HCT116 (cell line): ENCODE measurements around the gene GRM5.
"Not testable (repeated sequence)": the region's sequence is repeated elsewhere in the genome, so short reads cannot be mapped to it uniquely, and the experiment has no call there.

Source experiments
- EZH2 ChIP-seq: fragments of 200-600 bp; sonication (generic); IDR thresholded peaks from 2 replicates; pipeline ENCODE4 v1.6.1; 2017; ENCODE audit warnings: antibody characterized with exemption, mixed run types
- EZH2phosphoT487 ChIP-seq: fragments of 200-600 bp; IDR thresholded peaks from 2 replicates; pipeline ENCODE4 v1.6.1; 2018; ENCODE audit warnings: antibody characterized with exemption, borderline replicate concordance
- FOSL1 ChIP-seq: IDR thresholded peaks from 2 replicates; pipeline ENCODE4 v1.6.1; 2012; ENCODE audit warnings: low read depth
- JUND ChIP-seq: IDR thresholded peaks from 2 replicates; pipeline ENCODE4 v1.6.1; 2012
- POLR2A ChIP-seq: IDR thresholded peaks from 2 replicates; pipeline ENCODE4 v1.7.0; 2011; ENCODE audit warnings: borderline replicate concordance; ENCODE audit not compliant: insufficient read depth, insufficient read length; ENCODE audit errors: extremely low read depth
- RAD21 ChIP-seq: IDR thresholded peaks from 2 replicates; pipeline ENCODE4 v1.6.1; 2012; ENCODE audit warnings: low read depth, mild to moderate bottlenecking
- TCF7L2 ChIP-seq: IDR thresholded peaks from 2 replicates; pipeline ENCODE4 v1.7.0; 2011; ENCODE audit warnings: borderline replicate concordance, inconsistent platforms; ENCODE audit not compliant: insufficient read depth, insufficient read length; ENCODE audit errors: extremely low read depth
- YY1 ChIP-seq: IDR thresholded peaks from 2 replicates; pipeline ENCODE4 v1.6.1; 2011; ENCODE audit warnings: low read length, low read depth, moderate library complexity, mild to moderate bottlenecking; ENCODE audit not compliant: insufficient replicate concordance; ENCODE audit errors: extremely low read depth
- ZFX ChIP-seq: fragments of 450-650 bp; IDR thresholded peaks from 2 replicates; pipeline ENCODE4 v1.6.1; 2017
- ZNF274 ChIP-seq: fragments of 200-500 bp; sonication (Bioruptor generic); IDR thresholded peaks from 2 replicates; pipeline ENCODE4 v1.6.1; 2014; ENCODE audit warnings: mild to moderate bottlenecking, low read depth, low read length, inconsistent platforms
- TF ChIP-seq, protein P1 (sequence below), 3 experiments: fragments of 200-600 bp in 1 of 3; sonication (generic) in 1 of 3; IDR thresholded peaks in 2 of 3; conservative IDR thresholded peaks in 1 of 3; 2 replicates each; pipeline ENCODE4 v1.5.1; 2012 to 2017; ENCODE audit warnings: low read depth in 2 of 3, low read length in 2 of 3, antibody characterized with exemption in 1 of 3, borderline replicate concordance in 1 of 3, control low read depth in 1 of 3, mild to moderate bottlenecking in 1 of 3, mixed read lengths in 1 of 3, mixed run types in 1 of 3, moderate library complexity in 1 of 3; ENCODE audit not compliant: insufficient read depth in 1 of 3
- TF ChIP-seq, protein P2 (sequence below): IDR thresholded peaks from 2 replicates; pipeline ENCODE4 v1.6.1; 2012; ENCODE audit warnings: low read depth
- TF ChIP-seq, protein P3 (sequence below): IDR thresholded peaks from 2 replicates; pipeline ENCODE4 v1.6.1; 2012

DNA sequence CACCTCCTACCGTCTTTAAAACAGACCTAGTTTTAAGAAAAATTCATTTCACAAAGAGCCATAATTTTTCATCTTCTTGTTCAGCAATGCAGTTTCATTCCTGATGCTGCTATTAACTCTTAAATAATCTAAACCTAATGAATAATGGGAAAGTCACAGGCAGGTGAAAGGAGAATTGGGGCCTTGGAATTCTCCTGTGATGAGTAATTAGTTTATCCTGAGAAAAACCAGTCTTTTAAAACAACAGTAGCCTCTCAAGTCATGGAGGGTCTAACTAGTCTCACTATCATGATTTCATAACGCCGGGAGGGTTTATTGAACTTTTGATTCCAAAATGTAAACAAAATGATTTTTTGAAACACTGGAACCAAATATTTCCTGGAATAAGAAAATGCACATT is 86.8 kb downstream of the GRM5 start:
- TF ChIP-seq YY1, EZH2phosphoT487, FOSL1, JUND, POLR2A, EZH2, ZFX, ZNF274, RAD21, TCF7L2: not testable (repeated sequence)
- TF ChIP-seq, protein P1, sequence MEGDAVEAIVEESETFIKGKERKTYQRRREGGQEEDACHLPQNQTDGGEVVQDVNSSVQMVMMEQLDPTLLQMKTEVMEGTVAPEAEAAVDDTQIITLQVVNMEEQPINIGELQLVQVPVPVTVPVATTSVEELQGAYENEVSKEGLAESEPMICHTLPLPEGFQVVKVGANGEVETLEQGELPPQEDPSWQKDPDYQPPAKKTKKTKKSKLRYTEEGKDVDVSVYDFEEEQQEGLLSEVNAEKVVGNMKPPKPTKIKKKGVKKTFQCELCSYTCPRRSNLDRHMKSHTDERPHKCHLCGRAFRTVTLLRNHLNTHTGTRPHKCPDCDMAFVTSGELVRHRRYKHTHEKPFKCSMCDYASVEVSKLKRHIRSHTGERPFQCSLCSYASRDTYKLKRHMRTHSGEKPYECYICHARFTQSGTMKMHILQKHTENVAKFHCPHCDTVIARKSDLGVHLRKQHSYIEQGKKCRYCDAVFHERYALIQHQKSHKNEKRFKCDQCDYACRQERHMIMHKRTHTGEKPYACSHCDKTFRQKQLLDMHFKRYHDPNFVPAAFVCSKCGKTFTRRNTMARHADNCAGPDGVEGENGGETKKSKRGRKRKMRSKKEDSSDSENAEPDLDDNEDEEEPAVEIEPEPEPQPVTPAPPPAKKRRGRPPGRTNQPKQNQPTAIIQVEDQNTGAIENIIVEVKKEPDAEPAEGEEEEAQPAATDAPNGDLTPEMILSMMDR (IDR thresholded peaks at IDR 0.05 in 2 of 3, conservative IDR thresholded peaks at IDR 0.05 in 1 of 3; ENCODE audit: borderline replicate concordance in 1 of 3, insufficient read depth in 1 of 3, low read depth in 2 of 3, low read length in 2 of 3): not testable (repeated sequence)
- TF ChIP-seq, protein P2, sequence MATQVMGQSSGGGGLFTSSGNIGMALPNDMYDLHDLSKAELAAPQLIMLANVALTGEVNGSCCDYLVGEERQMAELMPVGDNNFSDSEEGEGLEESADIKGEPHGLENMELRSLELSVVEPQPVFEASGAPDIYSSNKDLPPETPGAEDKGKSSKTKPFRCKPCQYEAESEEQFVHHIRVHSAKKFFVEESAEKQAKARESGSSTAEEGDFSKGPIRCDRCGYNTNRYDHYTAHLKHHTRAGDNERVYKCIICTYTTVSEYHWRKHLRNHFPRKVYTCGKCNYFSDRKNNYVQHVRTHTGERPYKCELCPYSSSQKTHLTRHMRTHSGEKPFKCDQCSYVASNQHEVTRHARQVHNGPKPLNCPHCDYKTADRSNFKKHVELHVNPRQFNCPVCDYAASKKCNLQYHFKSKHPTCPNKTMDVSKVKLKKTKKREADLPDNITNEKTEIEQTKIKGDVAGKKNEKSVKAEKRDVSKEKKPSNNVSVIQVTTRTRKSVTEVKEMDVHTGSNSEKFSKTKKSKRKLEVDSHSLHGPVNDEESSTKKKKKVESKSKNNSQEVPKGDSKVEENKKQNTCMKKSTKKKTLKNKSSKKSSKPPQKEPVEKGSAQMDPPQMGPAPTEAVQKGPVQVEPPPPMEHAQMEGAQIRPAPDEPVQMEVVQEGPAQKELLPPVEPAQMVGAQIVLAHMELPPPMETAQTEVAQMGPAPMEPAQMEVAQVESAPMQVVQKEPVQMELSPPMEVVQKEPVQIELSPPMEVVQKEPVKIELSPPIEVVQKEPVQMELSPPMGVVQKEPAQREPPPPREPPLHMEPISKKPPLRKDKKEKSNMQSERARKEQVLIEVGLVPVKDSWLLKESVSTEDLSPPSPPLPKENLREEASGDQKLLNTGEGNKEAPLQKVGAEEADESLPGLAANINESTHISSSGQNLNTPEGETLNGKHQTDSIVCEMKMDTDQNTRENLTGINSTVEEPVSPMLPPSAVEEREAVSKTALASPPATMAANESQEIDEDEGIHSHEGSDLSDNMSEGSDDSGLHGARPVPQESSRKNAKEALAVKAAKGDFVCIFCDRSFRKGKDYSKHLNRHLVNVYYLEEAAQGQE: not testable (repeated sequence)
- TF ChIP-seq, protein P3, sequence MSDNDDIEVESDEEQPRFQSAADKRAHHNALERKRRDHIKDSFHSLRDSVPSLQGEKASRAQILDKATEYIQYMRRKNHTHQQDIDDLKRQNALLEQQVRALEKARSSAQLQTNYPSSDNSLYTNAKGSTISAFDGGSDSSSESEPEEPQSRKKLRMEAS: not testable (repeated sequence)
